Neural crest cell (in vitro differentiated cells): ENCODE results near the gene FNDC3B. TPM values are rescaled to one million over a fixed set of nuclear protein-coding genes. Genes with fewer than 3 reads are reported as not detected.

Experiments
- DNase-seq: peaks from one replicate; pipeline ENCODE4 v3.0.0; 2021; ENCODE audit warnings: low read depth, mixed read lengths, low spot score
- H3K27ac Mint-ChIP-seq: one replicate; pipeline ENCODE4 v1.8.0; 2021; ENCODE audit warnings: mild to moderate bottlenecking, mixed read lengths; ENCODE audit not compliant: unreplicated experiment
- H3K27me3 Mint-ChIP-seq: 2 replicates; pipeline ENCODE4 v1.8.0; 2021; ENCODE audit warnings: low read depth, mild to moderate bottlenecking, mixed read lengths
- H3K36me3 Mint-ChIP-seq: 2 replicates; pipeline ENCODE4 v1.8.0; 2021; ENCODE audit warnings: low read depth, mild to moderate bottlenecking, mixed read lengths
- H3K4me1 Mint-ChIP-seq: 2 replicates; pipeline ENCODE4 v1.8.0; 2021; ENCODE audit warnings: mixed read lengths
- H3K4me3 Mint-ChIP-seq: one replicate; pipeline ENCODE4 v1.8.0; 2021; ENCODE audit warnings: mild to moderate bottlenecking, mixed read lengths
- H3K9me3 Mint-ChIP-seq: 2 replicates; pipeline ENCODE4 v1.8.0; 2021; ENCODE audit warnings: mixed read lengths
- CTCF ChIP-seq: fragments of 200-600 bp; sonication (generic); conservative IDR thresholded peaks from 2 replicates; pipeline ENCODE4 v1.5.0; 2021; ENCODE audit warnings: antibody characterized with exemption, mild to moderate bottlenecking
- total RNA-seq: library from RNA; stranded (reverse); gene quantifications from 2 replicates; pipeline ENCODE4 v1.2.1, GENCODE V29; 2021

The FNDC3B gene
- total RNA-seq, 1 donor from 2014 or later: 41.5 TPM

GRCh38 chr3:172317984-172318383 is 278.6 kb downstream of the FNDC3B start:
- H3K36me3 Mint-ChIP-seq: peaks cover 14% of the 10 kb centered on the region
- no peaks in the 10 kb centered on the region for H3K9me3 Mint-ChIP-seq
- DNase-seq: no peak
- H3K27me3 Mint-ChIP-seq: no peaks in the 10 kb centered on the region
- H3K4me1 Mint-ChIP-seq: peaks cover 14% of the 10 kb centered on the region
- no peak for TF ChIP-seq CTCF
- no peak overlapping the region for H3K4me3 Mint-ChIP-seq
- no peak overlapping the region for H3K27ac Mint-ChIP-seq

GRCh38 chr3:172319595-172319994 is 280.2 kb downstream of the FNDC3B start:
- DNase-seq: no peak
- Mint-ChIP-seq H3K36me3 (peaks cover 17% of the 10 kb centered on the region), H3K4me1 (peaks cover 14% of the 10 kb centered on the region), H3K27ac (no peak overlapping the region), H3K9me3 (no peaks in the 10 kb centered on the region), H3K27me3 (no peaks in the 10 kb centered on the region), H3K4me3 (no peak overlapping the region)
- TF ChIP-seq CTCF: no peak

- no peak for TF ChIP-seq CTCF
- Mint-ChIP-seq H3K27ac (no peak overlapping the region), H3K27me3 (no peaks in the 10 kb centered on the region), H3K9me3 (no peaks in the 10 kb centered on the region), H3K4me1 (peaks cover 14% of the 10 kb centered on the region), H3K36me3 (peaks cover 21% of the 10 kb centered on the region), H3K4me3 (no peak overlapping the region)
- no peak for DNase-seq
Observed at GRCh38 chr3:172320468-172320867, 281.1 kb downstream of the FNDC3B start.

- Mint-ChIP-seq H3K27ac (no peak overlapping the region), H3K27me3 (no peaks in the 10 kb centered on the region), H3K4me3 (no peak overlapping the region), H3K9me3 (no peaks in the 10 kb centered on the region), H3K4me1 (peaks cover 14% of the 10 kb centered on the region), H3K36me3 (peaks cover 19% of the 10 kb centered on the region)
- no peak for TF ChIP-seq CTCF
- no peak for DNase-seq
Observed at GRCh38 chr3:172321035-172321434, 281.7 kb downstream of the FNDC3B start.

- no peaks in the 10 kb centered on the region for H3K4me1 Mint-ChIP-seq
Observed at GRCh38 chr3:172323894-172324610, 284.7 kb downstream of the FNDC3B start.

More at GRCh38 chr3:172323894-172324610, 284.7 kb downstream of the FNDC3B start:
- peaks cover 18% of the 10 kb centered on the region for H3K36me3 Mint-ChIP-seq
- TF ChIP-seq CTCF: no peak
- no peaks in the 10 kb centered on the region for H3K9me3 Mint-ChIP-seq
- H3K27me3 Mint-ChIP-seq: no peaks in the 10 kb centered on the region
- no peak overlapping the region for H3K27ac Mint-ChIP-seq
- no peak for DNase-seq
- no peak overlapping the region for H3K4me3 Mint-ChIP-seq
